Measurements from ENCODE around the gene IL1RAPL2.

GRCh38 chrX:105635794-105636193 is 1069.8 kb downstream of the IL1RAPL2 start:
- TF ChIP-seq YY1 (IDR thresholded peaks at IDR 0.05; ENCODE audit: insufficient read depth, insufficient read length) (no peak), SUZ12 (IDR thresholded peaks at IDR 0.05; ENCODE audit: extremely low read depth, insufficient read depth, insufficient read length) (no peak)

Data from NT2/D1 (cell line).